DND-41 (cell line): Measurements from ENCODE around the gene ATP8A2.

ENCODE experiments used
- ATAC-seq: fragments of 200-7000 bp; cut with Tn5 transposase; 3 replicates; pipeline ENCODE4 v1.9.1; 2021; ENCODE audit warnings: low read depth; ENCODE audit not compliant: insufficient read depth
- DNase-seq: peaks from one replicate; pipeline ENCODE4 v3.0.0-alpha.2; 2020
- H2AFZ ChIP-seq: 2 replicates; pipeline ENCODE4 v1.6.0; 2012; ENCODE audit warnings: low read depth, low read length
- H3K27ac ChIP-seq: 2 replicates; pipeline ENCODE4 v1.5.1; 2012; ENCODE audit warnings: low read length, inconsistent platforms
- H3K27me3 ChIP-seq: fragments of 200-600 bp; sonication (generic); 2 replicates; pipeline ENCODE4 v1.6.0; 2012; ENCODE audit warnings: low read length, mild to moderate bottlenecking, inconsistent platforms; ENCODE audit not compliant: insufficient read depth, poor library complexity
- H3K36me3 ChIP-seq: 2 replicates; pipeline ENCODE4 v1.5.1; 2012; ENCODE audit warnings: low read length, inconsistent platforms; ENCODE audit not compliant: insufficient read depth
- H3K4me1 ChIP-seq: 2 replicates; pipeline ENCODE4 v1.5.1; 2012; ENCODE audit warnings: mild to moderate bottlenecking, low read length; ENCODE audit not compliant: insufficient read depth
- H3K4me2 ChIP-seq: 2 replicates; pipeline ENCODE4 v1.6.0; 2012; ENCODE audit warnings: mild to moderate bottlenecking, moderate library complexity, low read length, inconsistent platforms; ENCODE audit not compliant: insufficient read depth
- H3K4me3 ChIP-seq, 2 experiments: fragments of 200-600 bp in 1 of 2; shearing (Covaris generic) in 1 of 2; 2 replicates each; pipeline ENCODE4 v1.5.1; 2012 to 2016; ENCODE audit warnings: inconsistent platforms in 2 of 2, low read length in 2 of 2, mild to moderate bottlenecking in 2 of 2, low read depth in 1 of 2, moderate library complexity in 1 of 2
- H3K79me2 ChIP-seq: 2 replicates; pipeline ENCODE4 v1.6.0; 2012; ENCODE audit warnings: low read length, inconsistent platforms; ENCODE audit not compliant: insufficient read depth
- H3K9ac ChIP-seq: 2 replicates; pipeline ENCODE4 v1.6.0; 2012; ENCODE audit warnings: low read depth, mild to moderate bottlenecking, inconsistent platforms, low read length, moderate library complexity
- H3K9me3 ChIP-seq: 2 replicates; pipeline ENCODE4 v1.5.1; 2012; ENCODE audit warnings: low read length, moderate library complexity, mild to moderate bottlenecking, inconsistent platforms; ENCODE audit not compliant: insufficient read depth, severe bottlenecking
- H4K20me1 ChIP-seq: 2 replicates; pipeline ENCODE4 v1.6.0; 2012; ENCODE audit warnings: low read length; ENCODE audit not compliant: insufficient read depth
- EZH2 ChIP-seq: IDR thresholded peaks from 3 replicates; pipeline ENCODE4 v1.6.1; 2012; ENCODE audit warnings: borderline replicate concordance, low read depth, mild to moderate bottlenecking, moderate library complexity, low read length, inconsistent platforms; ENCODE audit not compliant: severe bottlenecking
- TF ChIP-seq, protein P1 (sequence below): IDR thresholded peaks from 2 replicates; pipeline ENCODE4 v1.5.1; 2012; ENCODE audit warnings: borderline replicate concordance, low read length, moderate library complexity, mild to moderate bottlenecking; ENCODE audit not compliant: poor library complexity, severe bottlenecking; ENCODE audit errors: extremely low read depth

The ATP8A2 gene

GRCh38 chr13:25365720-25366235 lies 6.0 kb upstream of the ATP8A2 start:
- Histone ChIP-seq H3K9me3 (no peaks in the 10 kb centered on the region), H2AFZ (no peak overlapping the region), H3K4me2 (no peak overlapping the region), H3K4me3 (no peak overlapping the region), H3K36me3 (no peaks in the 10 kb centered on the region), H3K27me3 (peaks cover 9% of the 10 kb centered on the region), H3K27ac (no peak overlapping the region), H3K79me2 (no peaks in the 10 kb centered on the region), H3K4me1 (no peaks in the 10 kb centered on the region), H4K20me1 (no peaks in the 10 kb centered on the region), H3K9ac (no peak overlapping the region)
- TF ChIP-seq, protein P1, sequence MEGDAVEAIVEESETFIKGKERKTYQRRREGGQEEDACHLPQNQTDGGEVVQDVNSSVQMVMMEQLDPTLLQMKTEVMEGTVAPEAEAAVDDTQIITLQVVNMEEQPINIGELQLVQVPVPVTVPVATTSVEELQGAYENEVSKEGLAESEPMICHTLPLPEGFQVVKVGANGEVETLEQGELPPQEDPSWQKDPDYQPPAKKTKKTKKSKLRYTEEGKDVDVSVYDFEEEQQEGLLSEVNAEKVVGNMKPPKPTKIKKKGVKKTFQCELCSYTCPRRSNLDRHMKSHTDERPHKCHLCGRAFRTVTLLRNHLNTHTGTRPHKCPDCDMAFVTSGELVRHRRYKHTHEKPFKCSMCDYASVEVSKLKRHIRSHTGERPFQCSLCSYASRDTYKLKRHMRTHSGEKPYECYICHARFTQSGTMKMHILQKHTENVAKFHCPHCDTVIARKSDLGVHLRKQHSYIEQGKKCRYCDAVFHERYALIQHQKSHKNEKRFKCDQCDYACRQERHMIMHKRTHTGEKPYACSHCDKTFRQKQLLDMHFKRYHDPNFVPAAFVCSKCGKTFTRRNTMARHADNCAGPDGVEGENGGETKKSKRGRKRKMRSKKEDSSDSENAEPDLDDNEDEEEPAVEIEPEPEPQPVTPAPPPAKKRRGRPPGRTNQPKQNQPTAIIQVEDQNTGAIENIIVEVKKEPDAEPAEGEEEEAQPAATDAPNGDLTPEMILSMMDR, result no peak
- no peak for TF ChIP-seq EZH2
- ATAC-seq (no peak), DNase-seq (no peak)

DNA sequence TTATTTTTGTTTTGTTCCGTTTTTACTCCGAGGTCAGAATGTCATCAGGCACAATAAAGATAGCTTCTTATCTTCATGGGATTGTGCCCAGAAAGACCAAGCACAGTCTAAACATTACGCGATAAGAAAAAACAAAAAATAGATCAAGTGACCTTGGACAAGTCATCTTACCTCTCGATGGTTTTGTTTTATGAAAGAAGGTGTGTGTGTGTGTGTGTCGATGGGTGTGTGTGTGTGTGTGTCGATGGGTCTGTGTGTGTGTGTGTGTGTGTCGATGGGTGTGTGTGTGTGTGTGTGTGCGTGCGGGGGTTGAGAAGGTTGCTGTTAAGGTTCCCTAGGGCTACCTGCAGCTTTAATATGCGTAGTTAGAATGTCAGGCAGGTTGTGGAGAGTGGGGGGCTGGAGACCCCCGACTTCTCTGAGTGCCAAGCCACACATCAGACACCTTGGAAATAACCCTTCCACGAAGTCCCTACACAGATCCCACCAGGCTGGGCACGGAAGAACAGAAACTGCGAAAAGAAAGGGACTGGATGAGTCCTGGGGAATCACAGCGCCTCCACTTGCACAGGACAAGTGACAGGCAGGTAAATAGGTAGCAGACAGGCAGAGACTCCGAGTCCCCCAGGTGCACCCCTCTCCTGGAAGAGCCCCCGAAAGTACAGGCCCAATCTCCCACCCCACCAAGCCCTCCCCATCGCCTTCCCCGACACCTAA lies 458 bp upstream of the ATP8A2 start:
- TF ChIP-seq, protein P1, result no peak
- no peak for TF ChIP-seq EZH2
- Histone ChIP-seq H3K9ac (no peak overlapping the region), H3K27ac (no peak overlapping the region), H3K9me3 (no peaks in the 10 kb centered on the region), H3K27me3 (peaks cover 12% of the 10 kb centered on the region), H3K4me3 (no peak overlapping the region), H2AFZ (no peak overlapping the region), H3K79me2 (no peaks in the 10 kb centered on the region), H3K4me1 (no peaks in the 10 kb centered on the region), H3K36me3 (no peaks in the 10 kb centered on the region), H4K20me1 (no peaks in the 10 kb centered on the region), H3K4me2 (no peak overlapping the region)
- DNase-seq (no peak), ATAC-seq (no peak)

GRCh38 chr13:25372284-25373081 lies 709 bp downstream of the ATP8A2 start:
- Histone ChIP-seq H3K4me3 (no peak overlapping the region), H2AFZ (no peak overlapping the region), H3K27ac (no peak overlapping the region), H3K36me3 (no peaks in the 10 kb centered on the region), H3K4me1 (no peaks in the 10 kb centered on the region), H3K27me3 (peaks cover 12% of the 10 kb centered on the region), H3K9me3 (no peaks in the 10 kb centered on the region), H3K4me2 (no peak overlapping the region), H3K79me2 (no peaks in the 10 kb centered on the region), H3K9ac (no peak overlapping the region), H4K20me1 (no peaks in the 10 kb centered on the region)
- no peak for DNase-seq
- ATAC-seq, result no peak
- TF ChIP-seq, protein P1, result no peak
- TF ChIP-seq EZH2, result no peak
